Epithelial cell of proximal tubule (primary cell): Measurements from ENCODE around the gene SLC26A9. TPM values are rescaled to one million over a fixed set of nuclear protein-coding genes. Genes with fewer than 3 reads are reported as not detected.

Source experiments
- DNase-seq: peaks from one replicate; pipeline ENCODE4 v3.0.0-alpha.2; 2011; ENCODE audit warnings: low read depth
- H3K4me3 ChIP-seq: 2 replicates; pipeline ENCODE4 v1.5.1; 2011; ENCODE audit warnings: low read depth, mild to moderate bottlenecking, low read length
- total RNA-seq: library from RNA; depleted of rRNA; stranded (reverse); fragments of >200 nt; gene quantifications from 2 replicates; pipeline ENCODE4 v1.2.3, GENCODE V29; 2015
- TF ChIP-seq, protein P1 (sequence below): conservative IDR thresholded peaks from 2 replicates; pipeline ENCODE4 v1.5.1; 2012; ENCODE audit warnings: low read depth, mild to moderate bottlenecking, low read length

Gene SLC26A9
- total RNA-seq, 1 donor from 2014 or later, result not detected

DNA sequence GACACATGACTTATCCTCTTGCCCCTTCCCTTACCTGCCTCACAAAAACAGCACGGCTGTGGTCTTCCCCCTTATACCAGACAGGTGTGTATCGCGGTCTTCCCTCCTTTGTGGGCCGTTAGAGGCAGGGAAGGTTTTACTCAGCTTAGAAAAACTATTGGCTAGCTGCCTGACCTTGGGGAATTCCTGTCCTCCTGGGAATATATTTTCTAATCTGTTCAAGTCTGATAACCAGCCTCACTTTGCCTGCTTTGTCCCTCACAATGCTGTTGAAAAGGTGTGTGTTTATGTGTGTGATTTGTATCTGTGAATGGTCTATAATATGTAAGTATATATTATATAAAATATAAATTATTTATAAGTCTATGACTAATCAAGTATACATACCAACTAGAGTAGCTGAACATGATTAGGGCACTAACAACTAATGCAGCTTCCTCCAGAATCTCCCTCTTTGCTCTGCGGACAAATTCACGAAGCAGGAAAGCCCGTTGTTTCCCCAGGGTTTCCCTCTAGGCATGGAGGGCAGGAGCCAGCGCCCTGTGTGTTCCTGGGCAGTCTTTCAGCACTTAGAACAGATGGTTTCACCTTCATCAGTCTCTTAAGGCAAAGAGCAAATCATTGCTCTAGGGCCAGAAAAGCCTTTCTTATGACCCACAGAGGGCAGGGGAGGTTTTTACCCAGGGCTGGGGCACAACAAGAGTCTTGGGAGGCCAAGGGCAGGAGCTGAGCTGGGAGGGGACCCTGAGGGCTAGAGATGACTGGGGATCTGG is 25.6 kb downstream of the SLC26A9 start:
- no peak for DNase-seq
- TF ChIP-seq, protein P1, sequence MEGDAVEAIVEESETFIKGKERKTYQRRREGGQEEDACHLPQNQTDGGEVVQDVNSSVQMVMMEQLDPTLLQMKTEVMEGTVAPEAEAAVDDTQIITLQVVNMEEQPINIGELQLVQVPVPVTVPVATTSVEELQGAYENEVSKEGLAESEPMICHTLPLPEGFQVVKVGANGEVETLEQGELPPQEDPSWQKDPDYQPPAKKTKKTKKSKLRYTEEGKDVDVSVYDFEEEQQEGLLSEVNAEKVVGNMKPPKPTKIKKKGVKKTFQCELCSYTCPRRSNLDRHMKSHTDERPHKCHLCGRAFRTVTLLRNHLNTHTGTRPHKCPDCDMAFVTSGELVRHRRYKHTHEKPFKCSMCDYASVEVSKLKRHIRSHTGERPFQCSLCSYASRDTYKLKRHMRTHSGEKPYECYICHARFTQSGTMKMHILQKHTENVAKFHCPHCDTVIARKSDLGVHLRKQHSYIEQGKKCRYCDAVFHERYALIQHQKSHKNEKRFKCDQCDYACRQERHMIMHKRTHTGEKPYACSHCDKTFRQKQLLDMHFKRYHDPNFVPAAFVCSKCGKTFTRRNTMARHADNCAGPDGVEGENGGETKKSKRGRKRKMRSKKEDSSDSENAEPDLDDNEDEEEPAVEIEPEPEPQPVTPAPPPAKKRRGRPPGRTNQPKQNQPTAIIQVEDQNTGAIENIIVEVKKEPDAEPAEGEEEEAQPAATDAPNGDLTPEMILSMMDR, result no peak
- no peak overlapping the region for H3K4me3 ChIP-seq

DNA sequence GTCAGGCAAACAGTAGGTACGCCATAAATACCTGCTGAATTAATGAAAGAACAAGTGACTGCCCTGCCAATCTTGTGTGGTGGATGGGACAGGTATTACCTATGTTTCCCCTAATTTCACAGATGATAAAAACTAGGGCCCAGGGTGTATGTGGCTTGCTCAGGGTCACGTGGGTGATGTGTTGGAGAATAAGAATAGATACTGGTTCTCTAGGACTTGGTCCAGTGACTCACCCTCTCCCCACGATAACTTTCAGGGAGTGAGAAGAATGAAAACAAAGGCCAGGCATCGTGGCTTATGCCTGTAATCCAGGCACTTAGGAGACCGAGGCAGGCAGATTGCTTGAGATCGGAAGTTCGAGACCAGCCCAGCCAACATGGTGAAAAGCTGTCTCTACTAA is 26.7 kb downstream of the SLC26A9 start:
- H3K4me3 ChIP-seq, result no peak overlapping the region
- TF ChIP-seq, protein P1, result no peak
- DNase-seq, result no peak

DNA sequence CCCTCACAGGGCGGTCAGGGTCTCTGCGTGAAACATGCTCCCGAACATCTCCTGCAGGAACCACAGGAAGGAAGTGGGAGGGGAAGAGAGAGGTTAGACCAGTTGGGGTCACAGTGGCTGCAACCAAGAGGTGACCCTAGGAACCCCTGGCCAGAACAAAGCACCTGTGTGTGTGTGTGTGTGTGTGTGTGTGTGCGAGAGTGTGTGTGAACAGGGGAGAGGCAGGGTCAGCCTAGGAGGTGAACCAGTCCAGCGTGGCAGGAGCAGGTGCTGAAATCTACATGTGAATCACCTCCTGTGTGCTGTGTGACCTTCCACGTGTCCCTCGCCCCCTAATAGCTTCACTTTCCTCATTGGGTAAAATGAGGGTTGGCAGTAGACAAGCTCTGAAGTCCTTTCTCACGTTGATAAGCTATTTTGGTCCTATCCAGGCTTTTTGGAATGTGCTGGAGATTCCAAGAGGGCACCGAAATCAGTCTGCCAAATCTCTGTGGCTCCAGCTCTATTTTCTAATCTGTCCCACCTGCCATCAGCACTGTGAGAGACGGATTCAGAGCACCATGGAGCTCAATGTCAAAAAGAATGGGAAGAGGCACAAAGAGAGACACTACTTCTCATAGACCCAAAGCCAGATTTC is 27.8 kb downstream of the SLC26A9 start:
- H3K4me3 ChIP-seq, result no peak overlapping the region
- TF ChIP-seq, protein P1, result no peak
- DNase-seq, result no peak

DNA sequence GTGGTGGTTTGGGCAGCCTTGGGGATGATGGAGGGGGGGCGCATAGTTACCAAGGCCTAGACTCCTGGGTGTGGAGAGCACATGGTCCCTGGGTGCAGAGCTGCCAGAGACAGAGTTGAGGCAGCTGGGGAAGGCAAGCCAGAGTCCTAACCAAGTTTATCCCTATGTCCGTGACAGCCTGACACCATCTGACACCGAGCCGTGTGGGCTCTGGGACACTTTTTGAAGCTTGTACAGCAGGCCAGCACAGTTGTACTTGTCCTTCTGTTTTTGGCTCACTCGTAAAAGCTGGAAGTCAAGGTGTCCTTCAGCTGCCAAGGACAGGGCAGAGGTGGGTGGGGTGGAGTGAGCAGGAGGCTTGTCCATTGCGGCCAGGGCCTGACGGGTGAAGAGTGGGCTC is 28.5 kb downstream of the SLC26A9 start:
- DNase-seq, result no peak

DNA sequence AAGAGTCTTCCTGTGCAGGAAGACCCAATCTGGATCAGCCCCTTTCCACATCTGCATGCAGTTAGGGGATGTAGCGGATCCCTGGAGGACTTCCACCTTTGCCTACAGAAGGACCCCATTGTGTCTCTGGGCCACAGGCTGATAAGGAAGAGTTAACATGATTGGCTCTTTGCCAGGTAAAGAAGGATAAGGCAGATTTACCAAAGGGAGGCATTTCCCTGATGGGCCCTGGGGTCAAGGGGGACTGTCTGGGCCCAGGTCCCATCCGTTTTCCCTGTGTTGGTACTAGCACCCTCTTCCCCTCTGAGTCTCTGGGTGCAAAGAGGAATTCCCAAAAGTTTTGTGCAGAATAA is 29.1 kb downstream of the SLC26A9 start:
- TF ChIP-seq, protein P1, result no peak
- DNase-seq, result no peak
- no peak overlapping the region for H3K4me3 ChIP-seq

More for the DNA sequence above, 28.5 kb downstream of the SLC26A9 start:
- TF ChIP-seq, protein P1, result no peak
- no peak overlapping the region for H3K4me3 ChIP-seq

DNA sequence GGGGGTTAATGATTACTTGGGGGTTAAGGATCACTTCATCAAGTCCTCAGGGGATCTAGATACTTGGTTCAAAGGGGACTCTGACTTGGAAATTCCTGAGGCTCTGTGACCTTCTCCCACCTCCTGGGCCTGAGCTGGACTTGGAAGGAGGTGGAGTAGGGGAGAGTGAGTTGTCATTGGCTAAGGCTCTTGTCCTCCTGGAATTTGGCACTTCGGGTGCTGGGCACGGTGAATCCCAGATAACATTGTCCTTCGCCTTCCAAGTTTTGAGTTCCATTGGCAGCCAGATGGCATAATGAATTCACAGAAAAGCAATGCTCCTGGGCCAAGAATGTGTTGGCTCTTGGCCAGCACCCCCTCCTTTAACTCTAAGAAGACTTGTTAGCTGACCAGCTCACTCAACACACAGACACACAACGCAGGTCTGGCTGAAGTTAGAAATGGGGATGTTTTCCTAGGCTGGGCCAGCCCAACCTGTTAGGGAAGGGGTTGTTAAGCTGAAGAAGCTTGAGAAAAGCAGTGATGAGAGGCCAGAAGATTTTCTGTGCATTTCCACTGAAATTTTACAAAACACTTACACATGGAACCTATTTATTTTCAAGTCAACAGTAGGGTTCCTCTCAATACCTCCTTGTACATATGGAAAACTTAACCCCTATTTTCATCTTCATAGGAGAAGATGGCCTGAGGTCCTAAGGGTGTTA is 29.7 kb downstream of the SLC26A9 start:
- TF ChIP-seq, protein P1, result no peak
- no peak overlapping the region for H3K4me3 ChIP-seq
- DNase-seq, result peak; percentile 67
